Measurements from ENCODE around the gene LPCAT1. TPM values are rescaled to one million over a fixed set of nuclear protein-coding genes. Genes with fewer than 3 reads are reported as not detected.
"Not testable (repeated sequence)": the region's sequence is repeated elsewhere in the genome, so short reads cannot be mapped to it uniquely, and the experiment has no call there.

The LPCAT1 gene
- total RNA-seq, 2 donors from 2014 or later, result 13.2 to 18.1 TPM

DNA sequence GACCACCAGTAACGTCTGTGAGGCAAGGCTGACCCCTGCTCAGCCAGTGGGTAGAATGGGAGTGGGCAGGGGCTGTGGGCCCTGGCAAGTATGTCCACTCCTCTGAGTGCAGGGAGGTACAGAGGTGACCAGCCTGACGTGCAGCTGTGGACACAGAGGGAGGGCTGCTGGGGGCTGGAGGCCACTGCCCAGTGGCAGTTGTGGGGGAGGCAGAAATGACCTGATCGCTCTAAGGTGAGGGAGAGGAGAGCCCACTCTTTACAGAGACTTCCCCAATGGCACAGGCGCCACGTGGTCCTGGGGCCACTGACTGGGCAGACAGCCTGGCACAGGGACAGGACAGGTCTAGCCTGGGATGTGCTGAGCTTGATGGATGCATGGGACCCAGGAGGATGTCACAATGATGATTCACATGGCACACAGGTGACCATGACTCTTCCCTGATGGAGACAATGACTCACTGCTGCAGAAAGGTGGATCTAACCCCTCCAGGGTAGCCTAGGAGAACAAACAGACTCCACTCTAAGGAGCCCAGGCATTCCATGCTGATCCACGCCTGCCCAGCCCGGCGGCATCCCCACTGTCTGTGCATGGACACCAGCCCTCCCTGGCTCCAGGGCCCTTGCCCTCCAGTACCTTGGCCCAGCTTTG lies 7.7 kb downstream of the LPCAT1 start:
- peaks cover 15% of the 10 kb centered on the region for H3K36me3 ChIP-seq
- DNase-seq (ENCODE audit: low spot score), result peak; percentile 53
- H3K4me1 ChIP-seq, result peaks cover 0 to 6% of the 10 kb centered on the region in 2 donors
- no peak overlapping the region for H3K4me3 ChIP-seq
- no peaks in the 10 kb centered on the region for H3K9me3 ChIP-seq
- no peak overlapping the region for H3K27ac ChIP-seq
- H3K27me3 ChIP-seq, result no peaks in the 10 kb centered on the region
- no peak for TF ChIP-seq CTCF (IDR thresholded peaks at IDR 0.05)

- no peak for TF ChIP-seq CTCF (IDR thresholded peaks at IDR 0.05)
- Histone ChIP-seq H3K36me3 (peaks cover 15% of the 10 kb centered on the region), H3K4me1 (peaks cover 0 to 6% of the 10 kb centered on the region in 2 donors), H3K9me3 (no peaks in the 10 kb centered on the region), H3K4me3 (no peak overlapping the region), H3K27ac (no peak overlapping the region), H3K27me3 (no peaks in the 10 kb centered on the region)
- DNase-seq (ENCODE audit: low spot score), result peak; percentile 36
These were observed 8.3 kb downstream of the LPCAT1 start for GRCh38 chr5:1515311-1515920.

- peaks cover 15% of the 10 kb centered on the region for H3K36me3 ChIP-seq
- H3K4me1 ChIP-seq, H3K4me3 ChIP-seq, H3K27me3 ChIP-seq, H3K9me3 ChIP-seq, H3K27ac ChIP-seq: not testable (repeated sequence)
- peak; percentile 52 for DNase-seq (ENCODE audit: low spot score)
These were observed 8.9 kb downstream of the LPCAT1 start for GRCh38 chr5:1514819-1515310.

DNA sequence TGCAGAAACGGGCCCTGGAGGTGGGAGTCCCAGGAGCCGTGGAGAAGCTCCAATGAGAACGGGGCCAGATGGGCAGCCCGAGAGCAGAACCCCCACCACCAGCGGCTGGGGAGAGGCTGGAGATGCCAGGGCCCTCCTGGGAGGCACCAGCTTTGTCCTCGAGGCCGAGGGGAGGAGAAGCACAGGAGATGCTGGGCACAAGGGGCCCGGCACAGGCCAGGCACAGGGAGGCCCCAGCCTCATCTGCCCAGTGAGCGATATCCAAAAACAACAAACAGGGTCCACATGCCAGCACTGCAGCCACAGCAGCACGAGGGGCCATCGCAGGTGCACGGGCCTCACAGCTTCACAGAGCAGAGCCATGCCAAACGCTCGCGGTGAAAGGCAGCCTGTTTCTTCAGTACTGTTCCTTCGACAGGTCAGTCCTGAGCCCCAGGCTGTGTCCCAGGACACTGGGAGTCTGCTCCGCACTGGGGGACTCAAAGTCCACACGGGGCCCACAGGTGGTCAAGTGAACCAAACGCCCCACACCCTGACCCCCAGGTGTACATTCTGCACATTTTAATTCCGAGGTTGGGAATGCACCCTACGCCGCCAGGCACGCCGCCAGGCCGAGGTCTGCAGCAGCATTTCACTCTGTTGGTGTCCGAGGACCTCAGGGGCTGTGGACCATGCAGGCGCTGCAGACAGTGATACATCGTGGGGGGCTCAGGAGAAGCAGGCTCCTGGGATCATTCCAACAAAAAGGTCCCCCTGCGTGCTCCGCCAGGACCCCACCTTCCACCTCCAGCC lies 9.5 kb downstream of the LPCAT1 start:
- H3K27ac ChIP-seq, result no peak overlapping the region
- H3K27me3 ChIP-seq, result no peaks in the 10 kb centered on the region
- no peaks in the 10 kb centered on the region for H3K9me3 ChIP-seq
- DNase-seq (ENCODE audit: low spot score), result peak; percentile 47
- H3K4me3 ChIP-seq, result no peak overlapping the region
- peaks cover 0 to 6% of the 10 kb centered on the region in 2 donors for H3K4me1 ChIP-seq
- TF ChIP-seq CTCF (IDR thresholded peaks at IDR 0.05), result no peak
- H3K36me3 ChIP-seq, result peaks cover 15% of the 10 kb centered on the region

- H3K27me3 ChIP-seq, result no peaks in the 10 kb centered on the region
- no peaks in the 10 kb centered on the region for H3K9me3 ChIP-seq
- peaks cover 0 to 6% of the 10 kb centered on the region in 2 donors for H3K4me1 ChIP-seq
- no peak overlapping the region for H3K4me3 ChIP-seq
- no peak overlapping the region for H3K27ac ChIP-seq
- H3K36me3 ChIP-seq, result peaks cover 13% of the 10 kb centered on the region
- DNase-seq (ENCODE audit: low spot score), result peak; percentile 53
- no peak for TF ChIP-seq CTCF (IDR thresholded peaks at IDR 0.05)
These were observed 10.3 kb downstream of the LPCAT1 start for GRCh38 chr5:1513326-1514026.
